Measurements from ENCODE around the gene ARID4B. TPM values are rescaled to one million over a fixed set of nuclear protein-coding genes. Genes with fewer than 3 reads are reported as not detected.

Gene ARID4B
- total and polyA plus RNA-seq, 2 donors from 2014 or later = 6.6 to 50.3 TPM

GRCh38 chr1:235297579-235297978 lies 30.4 kb downstream of the ARID4B start:
- no peaks in the 10 kb centered on the region for H3K36me3 ChIP-seq (ENCODE audit: control insufficient read depth in 2 of 3, insufficient read depth in 3 of 3, low read length in 3 of 3)
- FAIRE-seq = no peak
- no peaks in the 10 kb centered on the region for H3K27me3 ChIP-seq (ENCODE audit: control insufficient read depth, insufficient read depth, low read length)
- no peak overlapping the region for H3K4me3 ChIP-seq (ENCODE audit: low read length in 3 of 3)
- H3K4me1 ChIP-seq (ENCODE audit: control insufficient read depth in 2 of 3, insufficient read depth in 2 of 3, low read depth in 1 of 3, low read length in 3 of 3) = peaks cover 0 to 9% (median 5%) of the 10 kb centered on the region in 3 donors
- no peak for TF ChIP-seq CTCF (IDR thresholded peaks at IDR 0.05; ENCODE audit: borderline replicate concordance, extremely low read depth, insufficient read depth)
- no peak for DNase-seq
- no peak overlapping the region for H3K27ac ChIP-seq (ENCODE audit: low read depth in 2 of 2, low read length in 2 of 2)
- no peak overlapping the region for H3K9ac ChIP-seq (ENCODE audit: low read length in 3 of 3)
- intact Hi-C loops (cut with DNase I) = no loop called here
- no peaks in the 10 kb centered on the region for H3K9me3 ChIP-seq (ENCODE audit: control insufficient read depth in 2 of 3, insufficient read depth in 1 of 3, low read length in 3 of 3)

- intact Hi-C loops (cut with DNase I) = no loop called here
- Histone ChIP-seq H3K36me3 (ENCODE audit: control insufficient read depth in 2 of 3, insufficient read depth in 3 of 3, low read length in 3 of 3) (no peaks in the 10 kb centered on the region), H3K27me3 (ENCODE audit: control insufficient read depth, insufficient read depth, low read length) (no peaks in the 10 kb centered on the region), H3K4me3 (ENCODE audit: low read length in 3 of 3) (no peak overlapping the region), H3K9me3 (ENCODE audit: control insufficient read depth in 2 of 3, insufficient read depth in 1 of 3, low read length in 3 of 3) (no peaks in the 10 kb centered on the region), H3K27ac (ENCODE audit: low read depth in 2 of 2, low read length in 2 of 2) (no peak overlapping the region), H3K9ac (ENCODE audit: low read length in 3 of 3) (no peak overlapping the region), H3K4me1 (ENCODE audit: control insufficient read depth in 2 of 3, insufficient read depth in 2 of 3, low read depth in 1 of 3, low read length in 3 of 3) (peaks cover 0 to 9% (median 5%) of the 10 kb centered on the region in 3 donors)
- DNase-seq = no peak
- no peak for FAIRE-seq
- TF ChIP-seq CTCF (IDR thresholded peaks at IDR 0.05; ENCODE audit: borderline replicate concordance, extremely low read depth, insufficient read depth) = no peak
These were observed 31.2 kb downstream of the ARID4B start for GRCh38 chr1:235296729-235297128.

DNA sequence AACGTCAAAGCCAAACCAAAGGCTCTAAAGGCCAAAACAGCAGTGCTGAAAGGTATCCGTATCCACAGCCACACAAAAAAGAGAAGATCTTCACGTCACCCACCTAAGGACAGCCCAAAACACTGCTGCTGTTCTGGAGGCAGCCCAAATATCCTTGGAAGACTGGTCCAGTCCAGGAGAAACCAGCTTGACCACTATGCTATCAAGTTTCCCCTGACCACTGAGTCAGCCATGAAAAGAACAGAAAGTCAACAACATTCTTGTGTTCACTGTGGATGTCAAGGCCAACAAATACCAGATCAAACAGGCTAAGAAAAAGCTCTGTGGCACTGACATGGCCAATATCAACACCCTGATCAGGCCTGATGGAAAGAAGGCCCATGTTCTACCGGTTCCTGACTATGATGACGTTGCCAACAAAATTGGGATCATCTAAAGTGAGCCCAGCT lies 32.1 kb downstream of the ARID4B start:
- no peaks in the 10 kb centered on the region for H3K27me3 ChIP-seq (ENCODE audit: control insufficient read depth, insufficient read depth, low read length)
- peaks cover 0 to 9% (median 5%) of the 10 kb centered on the region in 3 donors for H3K4me1 ChIP-seq (ENCODE audit: control insufficient read depth in 2 of 3, insufficient read depth in 2 of 3, low read depth in 1 of 3, low read length in 3 of 3)
- H3K9ac ChIP-seq (ENCODE audit: low read length in 3 of 3) = no peak overlapping the region
- DNase-seq = no peak
- no peak overlapping the region for H3K27ac ChIP-seq (ENCODE audit: low read depth in 2 of 2, low read length in 2 of 2)
- H3K4me3 ChIP-seq (ENCODE audit: low read length in 3 of 3) = no peak overlapping the region
- intact Hi-C loops (cut with DNase I) = no loop called here
- no peak for TF ChIP-seq CTCF (IDR thresholded peaks at IDR 0.05; ENCODE audit: borderline replicate concordance, extremely low read depth, insufficient read depth)
- H3K9me3 ChIP-seq (ENCODE audit: control insufficient read depth in 2 of 3, insufficient read depth in 1 of 3, low read length in 3 of 3) = no peaks in the 10 kb centered on the region
- no peak for FAIRE-seq
- H3K36me3 ChIP-seq (ENCODE audit: control insufficient read depth in 2 of 3, insufficient read depth in 3 of 3, low read length in 3 of 3) = no peaks in the 10 kb centered on the region
